ENCODE data around the gene CAV1.
A peak's percentile ranks its signal among the peaks of the same experiment; 100 is the strongest.

CAV1 gene

GRCh38 chr7:116554436-116554835 is 29.6 kb downstream of the CAV1 start:
- peak in 6 of 56 donors; percentile 1 to 34 (median 5) for DNase-seq

DNA sequence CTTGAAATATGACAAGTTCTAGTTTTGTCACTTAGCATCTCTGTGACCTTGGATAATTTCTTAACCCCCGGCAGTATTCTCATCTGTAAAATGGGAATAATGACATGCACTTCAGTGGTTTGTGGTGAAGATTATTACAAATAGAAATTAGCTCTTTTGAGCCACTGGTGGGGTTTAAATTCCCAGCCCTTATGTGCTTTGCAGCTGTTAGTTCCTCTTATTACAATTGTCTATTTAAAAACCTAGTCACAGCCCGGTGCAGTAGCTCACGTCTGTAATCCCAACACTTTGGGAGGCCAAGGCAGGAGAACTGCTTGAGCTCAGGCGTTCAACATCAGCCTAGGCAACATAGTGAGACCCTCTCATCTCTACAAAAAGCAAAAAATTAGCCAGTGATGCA is 30.1 kb downstream of the CAV1 start:
- DNase-seq = no peak

DNA sequence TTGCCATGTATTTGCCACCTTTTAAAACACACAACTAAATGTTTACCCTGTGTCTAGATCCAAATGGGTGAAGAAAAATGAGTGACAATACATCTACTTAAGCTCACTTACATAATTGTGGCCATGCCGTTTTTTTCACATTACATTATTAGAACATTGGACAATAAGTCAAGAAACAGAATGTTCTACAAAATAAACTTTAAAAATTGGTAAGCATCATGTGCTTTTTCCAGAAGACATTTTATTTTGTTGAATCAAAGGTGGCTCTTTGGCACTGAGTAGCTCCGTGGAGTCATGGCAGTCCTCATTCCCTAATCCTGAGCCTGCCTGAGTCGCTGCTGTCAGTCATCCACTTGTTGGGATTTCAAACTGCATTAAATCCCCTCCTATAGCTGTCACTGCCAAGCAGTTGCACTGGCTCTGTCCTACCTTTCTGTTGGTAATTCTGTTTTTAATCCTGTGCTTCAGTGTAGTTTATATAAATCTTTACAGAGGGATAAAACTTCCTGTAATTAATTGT is 32.3 kb downstream of the CAV1 start:
- no peak for DNase-seq

DNA sequence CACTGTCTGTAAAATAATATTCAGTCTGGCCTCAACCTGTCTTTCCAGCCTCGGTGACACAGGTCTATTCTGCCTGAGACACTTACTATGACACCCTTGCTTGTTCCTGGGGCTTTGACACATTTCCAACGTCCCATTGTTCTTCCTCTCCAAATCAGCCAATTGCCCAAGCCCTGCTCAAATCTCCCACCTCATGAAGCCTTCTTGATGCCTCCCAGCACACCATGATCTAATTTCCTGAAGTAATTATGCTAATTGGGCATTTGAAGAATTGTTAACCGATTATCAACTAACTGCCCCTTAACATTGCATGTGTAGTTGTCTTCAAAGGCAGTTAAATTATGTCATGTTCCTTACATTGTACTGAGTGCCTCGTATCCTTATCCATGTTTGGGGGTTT is 33.1 kb downstream of the CAV1 start:
- DNase-seq = no peak

GRCh38 chr7:116560021-116560970 is 35.5 kb downstream of the CAV1 start:
- no peak for DNase-seq

DNA sequence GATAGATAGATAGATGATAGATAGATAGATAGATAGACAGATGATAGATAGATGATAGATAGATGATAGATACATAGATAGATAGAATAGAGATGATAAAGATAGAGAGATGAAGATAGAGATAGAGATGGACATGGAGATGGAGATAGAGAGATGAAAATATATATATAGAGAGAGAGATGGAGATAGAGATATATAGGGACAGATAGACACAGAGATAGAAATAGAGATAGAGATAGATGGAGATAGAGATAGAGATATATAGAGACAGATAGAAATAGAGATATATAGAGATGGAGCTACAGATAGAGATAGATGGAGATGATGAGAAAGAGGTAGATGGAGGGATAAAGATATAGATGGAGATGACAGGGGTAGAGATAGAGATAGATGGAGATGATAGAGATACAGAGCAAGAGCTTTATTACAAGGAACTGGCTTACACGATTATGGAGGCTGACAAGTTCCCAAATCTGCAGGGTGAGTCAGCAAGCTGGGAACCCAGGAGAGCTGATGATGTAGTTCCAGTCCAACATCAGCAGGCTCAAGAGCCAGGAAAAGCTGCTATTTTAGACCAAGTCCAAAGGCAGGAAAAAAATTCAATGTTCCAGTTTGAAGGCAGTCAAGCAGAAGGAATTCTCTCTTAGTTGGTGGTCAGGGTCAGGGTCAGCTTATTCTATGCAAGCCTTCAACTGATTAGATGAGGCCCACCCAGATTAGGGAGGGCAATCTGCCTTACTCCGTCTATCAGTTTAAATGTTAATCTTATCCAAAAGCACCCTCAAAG is 37.1 kb downstream of the CAV1 start:
- DNase-seq = no peak

- DNase-seq = no peak
These were observed 37.8 kb downstream of the CAV1 start for GRCh38 chr7:116562529-116563121.

DNA sequence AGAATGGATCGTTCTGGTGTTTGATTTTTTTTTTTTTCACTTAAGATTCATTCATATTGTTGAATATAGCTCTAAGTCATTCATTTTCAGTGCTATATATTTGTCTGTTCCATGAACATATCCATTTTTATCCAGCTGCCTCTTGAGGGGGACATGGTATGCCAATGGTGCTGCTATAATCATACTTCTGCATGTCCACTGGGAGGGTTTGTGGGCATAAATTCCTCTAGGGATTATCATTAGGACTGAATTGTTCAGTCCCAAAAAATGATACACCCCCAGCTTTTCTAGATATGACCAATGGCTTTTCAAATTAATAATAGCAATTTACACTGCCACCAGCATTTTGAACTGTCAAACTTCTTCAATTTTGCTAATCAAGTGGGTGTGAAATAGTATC is 41.1 kb downstream of the CAV1 start:
- no peak for DNase-seq

DNA sequence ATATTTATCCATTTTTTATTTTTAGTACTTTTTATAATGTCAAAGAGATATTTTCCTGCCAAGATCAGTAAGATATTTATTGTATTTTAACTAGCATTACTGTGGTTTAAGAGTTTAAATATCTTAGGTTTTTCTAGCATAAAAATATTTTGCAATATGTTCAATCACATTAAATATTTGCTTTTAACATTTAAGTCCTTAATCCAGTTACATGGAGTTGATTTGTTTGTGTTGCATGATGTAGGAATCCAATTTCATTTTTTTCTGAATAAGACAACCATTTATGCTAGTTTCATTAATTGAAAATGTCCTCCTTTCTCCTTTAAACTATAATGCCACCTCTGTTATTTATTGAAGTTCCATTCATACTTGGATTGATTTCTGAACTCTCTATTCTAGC is 41.8 kb downstream of the CAV1 start:
- DNase-seq = no peak

DNA sequence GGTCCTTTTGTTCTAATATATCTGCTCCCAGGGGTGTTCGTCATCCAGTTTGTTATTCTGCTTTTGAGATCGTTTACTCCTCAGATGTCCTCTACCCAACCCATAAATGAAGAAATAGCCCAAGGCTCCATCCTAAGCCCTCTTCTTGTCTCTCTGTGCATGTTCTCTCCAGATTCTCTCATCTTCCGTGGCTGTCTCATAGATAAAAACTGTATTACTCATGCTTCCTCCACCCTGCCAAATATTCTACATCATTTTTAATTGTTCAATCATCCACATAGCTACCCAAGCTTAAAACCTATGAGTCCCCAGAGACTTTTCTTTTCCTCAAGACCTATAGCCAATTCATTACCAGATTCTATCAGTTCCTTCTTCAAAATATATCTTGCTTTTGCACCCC is 44.9 kb downstream of the CAV1 start:
- no peak for DNase-seq

DNA sequence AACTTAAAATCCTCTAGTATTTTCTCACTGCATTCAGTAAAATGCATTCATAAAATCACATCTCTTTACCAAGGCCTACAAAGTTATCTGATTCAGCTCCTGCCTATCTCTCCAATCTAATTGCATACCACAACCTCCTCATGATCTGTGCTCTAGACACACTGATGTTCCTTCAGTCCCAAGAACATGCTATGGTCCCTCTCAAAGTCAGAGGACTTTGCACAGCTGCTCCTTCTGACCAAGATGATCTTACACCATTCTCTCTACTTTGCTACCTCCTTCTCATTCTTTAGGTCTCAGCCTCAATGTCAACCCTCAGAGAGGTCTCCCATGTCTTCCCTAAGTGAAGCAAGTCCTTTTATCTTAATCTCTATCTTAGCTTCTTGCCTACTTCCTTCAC is 45.5 kb downstream of the CAV1 start:
- no peak for DNase-seq

DNA sequence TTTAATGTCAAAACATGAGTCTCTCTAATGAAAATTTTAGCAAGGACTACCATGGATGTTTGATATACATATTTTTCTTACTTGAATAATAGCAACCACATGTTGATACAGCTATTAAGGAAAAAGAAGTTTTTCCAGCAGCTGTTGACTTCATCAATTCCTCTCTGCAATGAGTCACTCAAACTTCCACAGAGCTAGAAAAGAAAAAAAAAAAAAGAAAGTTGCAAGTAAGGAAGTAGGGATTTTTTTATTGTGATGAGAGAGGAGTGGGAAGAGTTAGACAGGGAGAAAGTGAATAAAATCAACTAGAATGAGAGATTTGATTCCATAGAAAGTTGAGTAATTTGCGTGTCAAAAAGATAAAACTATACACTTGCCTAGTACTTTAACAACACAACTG is 46.2 kb downstream of the CAV1 start:
- DNase-seq = no peak

GRCh38 chr7:116571552-116571951 is 46.7 kb downstream of the CAV1 start:
- DNase-seq = no peak

DNA sequence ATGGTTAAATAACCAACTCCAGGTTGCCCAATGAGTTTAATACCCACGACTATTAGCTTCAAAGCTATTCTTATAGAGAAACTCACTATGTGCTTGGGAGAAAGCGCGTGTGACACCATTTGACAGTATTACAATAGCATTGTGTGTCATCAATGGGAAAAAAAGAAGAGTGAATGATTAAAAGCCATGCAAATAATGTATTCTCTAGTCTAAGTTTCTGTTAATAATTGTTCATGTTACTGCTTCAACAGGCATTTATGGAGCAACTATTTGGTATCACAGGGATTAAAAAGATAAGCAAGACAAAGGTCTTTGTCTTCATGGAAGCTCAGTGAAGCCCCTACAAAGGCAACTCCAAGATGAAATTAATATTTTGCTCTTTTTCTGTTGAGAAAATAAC is 47.2 kb downstream of the CAV1 start:
- DNase-seq = no peak

DNA sequence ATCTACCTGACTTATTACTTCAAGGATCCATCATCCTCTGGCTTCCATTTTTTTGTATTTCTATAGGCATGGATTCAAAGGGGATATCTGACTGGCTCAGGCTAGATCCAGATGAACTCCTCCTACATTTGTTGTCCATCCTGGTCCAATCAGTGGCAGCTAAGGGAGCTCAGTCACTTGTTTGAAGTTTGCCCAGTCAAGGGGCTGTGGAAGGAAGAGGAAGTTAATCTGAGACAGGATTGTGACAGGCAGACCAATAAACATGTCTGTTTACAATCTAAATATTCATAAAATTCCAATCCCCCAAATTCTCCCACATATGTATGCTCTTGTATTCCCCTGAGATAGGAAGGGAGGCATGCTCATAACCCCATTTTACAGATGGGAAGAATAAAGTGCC is 48.7 kb downstream of the CAV1 start:
- DNase-seq = no peak

GRCh38 chr7:116574025-116574822 is 49.4 kb downstream of the CAV1 start:
- DNase-seq = no peak

DNA sequence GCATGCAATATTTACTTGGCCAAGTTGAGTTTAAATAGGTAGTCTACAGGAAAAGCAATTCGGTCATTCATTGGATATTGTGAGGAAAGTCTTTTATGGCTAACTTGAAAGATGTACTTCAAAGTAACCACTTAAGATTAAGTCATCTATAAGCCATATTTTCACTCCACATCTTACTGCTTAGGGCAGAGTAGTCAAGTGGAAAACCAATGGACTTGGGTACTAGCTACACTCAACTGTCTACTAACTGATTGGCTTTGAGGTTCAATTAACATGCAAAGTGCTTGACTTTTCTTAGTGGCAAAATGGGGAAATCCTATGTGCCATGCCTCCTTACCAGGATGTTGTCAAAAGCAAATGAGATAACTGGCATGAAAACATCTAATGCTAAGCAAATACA is 51.0 kb downstream of the CAV1 start:
- DNase-seq = no peak

DNA sequence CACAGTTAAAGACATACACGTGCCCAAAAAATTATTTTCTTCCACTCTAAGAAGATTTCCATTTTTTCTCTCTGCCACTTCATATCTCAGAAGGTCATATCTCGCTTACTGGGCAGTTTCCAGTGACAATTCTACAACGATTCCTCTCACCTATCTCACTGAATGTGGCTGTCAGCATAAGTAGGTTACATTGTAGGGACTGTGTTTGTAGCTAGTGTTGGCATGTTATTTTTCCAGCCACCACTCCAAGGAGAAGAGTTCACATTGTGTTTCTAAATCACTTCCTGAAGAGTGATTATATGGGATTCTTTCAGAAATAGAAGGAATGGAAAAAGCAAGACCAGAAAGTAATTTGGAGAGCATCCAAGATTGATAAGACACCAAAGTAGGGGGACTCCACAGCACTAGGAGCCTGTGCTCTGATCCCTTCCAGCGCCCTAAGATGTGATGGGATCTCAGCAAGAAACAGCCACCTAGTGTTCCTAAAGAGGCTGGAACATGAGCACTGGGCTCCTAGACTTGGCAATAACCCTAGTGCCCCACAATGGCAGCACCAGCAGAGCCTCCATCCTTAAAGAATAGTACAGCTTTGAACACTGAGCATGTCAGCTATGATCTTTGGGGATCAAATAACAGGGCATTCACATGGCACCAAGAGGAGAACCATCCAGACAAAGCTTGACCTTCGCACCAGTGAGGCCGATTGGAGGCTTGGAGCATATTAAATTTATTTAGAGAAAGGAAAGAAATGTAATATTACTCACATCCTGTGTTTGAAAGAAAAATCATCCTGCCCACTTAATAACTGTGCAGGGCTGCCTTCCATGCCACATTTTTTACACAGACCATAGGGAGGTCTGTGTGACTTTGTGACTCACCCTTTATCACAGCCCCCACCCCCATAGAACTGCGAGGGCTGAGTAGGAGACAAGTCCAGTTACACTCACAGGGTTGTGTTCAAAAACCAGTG is 51.8 kb downstream of the CAV1 start:
- no peak for DNase-seq

GRCh38 chr7:116577320-116577871 is 52.6 kb downstream of the CAV1 start:
- DNase-seq = no peak

DNA sequence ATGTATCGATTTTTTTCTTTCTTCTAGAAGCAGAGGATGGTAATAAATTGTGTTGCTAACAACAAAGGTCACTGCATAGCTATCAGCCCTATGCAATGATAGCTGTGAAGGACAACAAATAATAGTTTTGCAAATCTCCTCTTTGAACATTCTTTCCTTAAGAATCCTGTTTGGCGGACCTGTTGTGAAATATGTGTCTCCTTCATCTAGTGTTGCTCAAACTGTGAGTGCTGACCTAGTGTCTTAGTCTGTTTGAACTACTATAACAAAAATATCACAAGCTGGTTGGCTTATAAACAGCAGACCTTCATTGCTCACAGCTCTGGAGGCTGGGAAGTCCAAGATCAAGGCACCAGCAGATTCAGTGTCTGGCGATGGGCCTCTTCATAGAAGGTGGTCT is 53.7 kb downstream of the CAV1 start:
- DNase-seq = no peak
